Fibroblast of villous mesenchyme (primary cell): ENCODE results near the gene CSH1. TPM values are rescaled to one million over a fixed set of nuclear protein-coding genes. Genes with fewer than 3 reads are reported as not detected.
"Not testable (repeated sequence)": the region's sequence is repeated elsewhere in the genome, so short reads cannot be mapped to it uniquely, and the experiment has no call there.

Source experiments
- DNase-seq: peaks from one replicate; pipeline ENCODE4 v3.0.0-alpha.2; 2010; ENCODE audit warnings: low read depth
- H3K4me3 ChIP-seq: 2 replicates; pipeline ENCODE4 v1.5.1; 2011; ENCODE audit warnings: low read depth, mild to moderate bottlenecking, low read length
- CTCF ChIP-seq: IDR thresholded peaks from 2 replicates; pipeline ENCODE4 v1.5.1; 2012; ENCODE audit warnings: low read depth, mild to moderate bottlenecking, low read length; ENCODE audit not compliant: insufficient read depth
- total RNA-seq: library from RNA; depleted of rRNA; stranded (reverse); fragments of >200 nt; gene quantifications from 2 replicates; pipeline ENCODE4 v1.2.3, GENCODE V29; 2012

The CSH1 gene
- total RNA-seq, 1 donor: not detected

DNA sequence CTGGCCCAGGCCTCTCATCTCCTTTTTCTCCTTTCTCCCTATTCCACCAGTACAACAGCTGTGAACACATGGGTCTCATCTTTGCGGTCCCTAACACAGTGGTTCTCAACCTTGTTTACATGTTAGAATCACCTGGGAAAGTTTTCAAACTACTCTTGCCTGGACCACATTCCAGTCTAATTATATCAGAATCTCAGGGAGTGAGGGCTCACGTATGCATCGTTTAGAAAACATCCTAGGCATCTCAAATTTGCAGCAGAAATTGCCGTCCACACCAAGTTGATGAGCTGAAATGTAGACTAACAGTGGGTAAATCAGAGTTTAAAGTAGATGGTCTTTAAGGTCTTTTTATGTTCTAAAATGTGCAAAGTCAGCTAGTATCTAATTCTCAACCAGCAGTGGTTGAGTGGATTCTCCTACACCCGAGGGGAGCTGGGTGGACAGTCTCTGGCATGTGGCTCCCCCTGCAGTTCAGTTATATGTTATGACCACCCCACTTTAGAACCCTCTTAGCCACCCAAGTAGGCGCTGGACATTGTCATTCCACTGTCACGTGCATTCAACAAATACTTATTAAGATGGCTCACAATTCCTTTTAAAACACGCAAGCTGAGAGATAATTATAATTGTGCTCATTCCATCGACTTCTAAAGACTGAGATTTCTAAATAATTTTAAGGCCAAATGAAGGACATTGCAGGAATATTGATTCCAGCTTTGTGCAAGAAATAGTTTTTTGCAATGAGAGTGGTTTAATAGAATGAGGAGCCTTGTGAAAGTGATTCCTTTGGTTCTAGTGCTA is 26.7 kb downstream of the CSH1 start:
- not testable (repeated sequence) for DNase-seq
- peak; percentile 34 for TF ChIP-seq CTCF

DNA sequence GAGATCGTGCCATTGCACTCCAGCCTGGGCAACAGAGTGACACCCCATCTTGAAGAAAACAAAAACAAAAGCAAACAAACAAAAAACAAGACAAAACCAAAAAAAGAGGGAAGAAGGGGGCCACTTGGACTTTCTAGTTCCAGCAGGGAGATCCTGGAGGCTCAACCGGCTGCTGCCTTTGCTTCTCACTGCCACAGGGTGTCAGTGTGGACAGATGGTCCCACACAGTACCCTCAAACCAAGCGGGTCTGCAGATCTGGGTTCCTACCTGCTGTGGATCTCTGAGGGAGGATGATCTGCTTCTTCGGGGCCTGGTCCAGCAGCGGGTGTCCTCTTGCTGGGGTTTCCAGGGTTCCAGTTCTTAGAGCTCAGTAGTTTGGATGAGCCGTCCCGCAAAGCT is 29.7 kb downstream of the CSH1 start:
- peak; percentile 18 for TF ChIP-seq CTCF
- DNase-seq, H3K4me3 ChIP-seq: not testable (repeated sequence)

More for the DNA sequence above, 26.7 kb downstream of the CSH1 start:
- H3K4me3 ChIP-seq: not testable (repeated sequence)

GRCh38 chr17:63859257-63859656 is 37.1 kb downstream of the CSH1 start:
- no peak for TF ChIP-seq CTCF
- DNase-seq: no peak
- H3K4me3 ChIP-seq: no peak overlapping the region

DNA sequence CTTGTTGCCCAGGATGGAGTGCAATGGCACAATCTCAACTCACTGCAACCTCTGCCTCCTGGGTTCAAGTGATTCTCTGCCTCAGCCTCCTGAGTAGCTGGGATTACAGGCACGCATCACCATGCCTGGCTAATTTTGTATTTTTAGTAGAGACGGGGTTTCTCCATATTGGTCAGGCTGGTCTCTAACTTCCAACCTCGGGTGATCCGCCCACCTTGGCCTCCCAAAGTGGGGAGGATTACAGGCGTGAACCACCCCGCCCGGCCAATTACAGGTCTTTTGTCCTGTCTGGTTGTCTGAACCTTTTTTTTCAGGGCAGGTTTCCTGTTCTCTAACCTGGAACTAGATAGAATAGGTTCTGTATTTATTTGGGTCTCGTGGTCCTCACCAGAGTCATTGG is 39.9 kb downstream of the CSH1 start:
- DNase-seq, H3K4me3 ChIP-seq: not testable (repeated sequence)

DNA sequence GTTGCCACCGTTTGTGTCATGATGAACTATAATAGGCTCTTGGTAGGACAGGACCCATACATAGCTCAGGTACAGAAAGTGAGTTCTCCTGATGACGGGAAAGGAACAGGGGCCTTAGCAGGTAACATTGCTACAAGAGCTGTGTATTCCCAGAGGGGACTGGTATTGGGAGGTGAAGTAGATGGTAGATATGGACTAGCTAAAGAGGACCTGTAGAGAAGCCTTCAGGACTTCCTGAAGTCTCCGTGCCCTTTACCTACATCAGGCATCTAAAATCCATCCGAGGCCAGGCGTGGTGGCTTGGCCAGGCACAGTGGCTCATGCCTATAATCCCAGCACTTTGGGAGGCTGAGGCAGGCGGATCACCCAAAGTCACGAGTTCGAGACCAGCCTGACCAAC is 41.2 kb downstream of the CSH1 start:
- DNase-seq: no peak
- no peak overlapping the region for H3K4me3 ChIP-seq
- no peak for TF ChIP-seq CTCF

GRCh38 chr17:63854709-63855108 is 41.7 kb downstream of the CSH1 start:
- no peak overlapping the region for H3K4me3 ChIP-seq
- no peak for DNase-seq
- no peak for TF ChIP-seq CTCF

- TF ChIP-seq CTCF: no peak
- H3K4me3 ChIP-seq: no peak overlapping the region
- DNase-seq: no peak
Measured at GRCh38 chr17:63853260-63853659, 43.1 kb downstream of the CSH1 start.
